Keratinocyte (primary cell): ENCODE results near the gene HNRNPM. TPM values are rescaled to one million over a fixed set of nuclear protein-coding genes. Genes with fewer than 3 reads are reported as not detected.

Experiments
- DNase-seq: peaks from one replicate; pipeline ENCODE4 v3.0.0-alpha.2; 2011; ENCODE audit warnings: low read depth, missing footprints, low spot score
- FAIRE-seq: peaks from 2 replicates; lab custom pipeline; 2011; peaks lifted over from hg19 to GRCh38; lab: Jason Lieb, UNC
- H2AFZ ChIP-seq: 2 replicates; pipeline ENCODE4 v1.6.0; 2012; ENCODE audit warnings: low read length, control low read depth, inconsistent platforms; ENCODE audit not compliant: control insufficient read depth
- H3K27ac ChIP-seq: 2 replicates; pipeline ENCODE4 v1.5.1; 2011; ENCODE audit warnings: low read length; ENCODE audit not compliant: control insufficient read depth, insufficient read depth
- H3K27me3 ChIP-seq: 3 replicates; pipeline ENCODE4 v1.6.0; 2011; ENCODE audit warnings: low read length; ENCODE audit not compliant: control insufficient read depth, insufficient read depth; ENCODE audit errors: extremely low read depth
- H3K36me3 ChIP-seq, 2 experiments: 2 replicates in 1 of 2; 3 replicates in 1 of 2; pipeline ENCODE4 v1.5.1; 2011; ENCODE audit warnings: low read length in 2 of 2, mild to moderate bottlenecking in 1 of 2; ENCODE audit not compliant: control insufficient read depth in 2 of 2, insufficient read depth in 2 of 2; ENCODE audit errors: extremely low read depth in 1 of 2
- H3K4me1 ChIP-seq: 3 replicates; pipeline ENCODE4 v1.5.1; 2011; ENCODE audit warnings: low read length; ENCODE audit not compliant: control insufficient read depth, insufficient read depth; ENCODE audit errors: extremely low read depth
- H3K4me2 ChIP-seq: 3 replicates; pipeline ENCODE4 v1.6.0; 2011; ENCODE audit warnings: low read depth, low read length; ENCODE audit not compliant: control insufficient read depth, insufficient read depth; ENCODE audit errors: extremely low read depth
- H3K4me3 ChIP-seq, 3 experiments: fragments of 200-600 bp in 1 of 3; sonication (generic) in 1 of 3; 2 replicates in 2 of 3; 3 replicates in 1 of 3; pipeline ENCODE4 v1.5.1; 2011 to 2016; ENCODE audit warnings: low read length in 3 of 3, mild to moderate bottlenecking in 3 of 3, control low read depth in 2 of 3, inconsistent platforms in 1 of 3, low read depth in 1 of 3, mixed read lengths in 1 of 3, mixed run types in 1 of 3, moderate library complexity in 1 of 3; ENCODE audit not compliant: control insufficient read depth in 2 of 3, insufficient read depth in 2 of 3; ENCODE audit errors: extremely low read depth in 1 of 3
- H3K79me2 ChIP-seq: 2 replicates; pipeline ENCODE4 v1.6.0; 2012; ENCODE audit warnings: low read length; ENCODE audit not compliant: control insufficient read depth, insufficient read depth
- H3K9ac ChIP-seq: 3 replicates; pipeline ENCODE4 v1.6.0; 2011; ENCODE audit warnings: low read length; ENCODE audit not compliant: control insufficient read depth, insufficient read depth; ENCODE audit errors: extremely low read depth
- H3K9me1 ChIP-seq: 3 replicates; pipeline ENCODE4 v1.6.0; 2011; ENCODE audit warnings: low read length; ENCODE audit not compliant: control insufficient read depth, insufficient read depth; ENCODE audit errors: extremely low read depth
- H3K9me3 ChIP-seq: 2 replicates; pipeline ENCODE4 v1.5.1; 2012; ENCODE audit warnings: low read depth, low read length; ENCODE audit not compliant: control insufficient read depth
- H4K20me1 ChIP-seq: 3 replicates; pipeline ENCODE4 v1.6.0; 2011; ENCODE audit warnings: low read length; ENCODE audit not compliant: control insufficient read depth, insufficient read depth; ENCODE audit errors: extremely low read depth
- EZH2 ChIP-seq: IDR thresholded peaks from one replicate; pipeline ENCODE4 v1.6.1; 2012; ENCODE audit warnings: inconsistent platforms, mild to moderate bottlenecking, low read length, moderate library complexity
- dilution Hi-C: fragments of 300-500 bp; cut with MboI; formaldehyde crosslinking; loops from one replicate; pipeline ENCODE4 v1.7.0; 2020; ENCODE audit warnings: low sequenced_read_pairs; ENCODE audit not compliant: extremely low pct_ligation_motif_present
- polyA plus RNA-seq, 5 experiments: library from polyadenylated mRNA; depleted of rRNA in 3 of 5; stranded (reverse) in 3 of 5; stranded (forward) in 1 of 5; unstranded in 1 of 5; fragments of >200 nt; gene quantifications; 1 replicate in 1 of 5; 2 replicates in 3 of 5; 3 replicates in 1 of 5; pipeline versions ENCODE4 v1.2.1 to v1.2.3, GENCODE V29; 2011 to 2012; ENCODE audit warnings: missing spikeins in 2 of 5, low read depth in 1 of 5, low replicate concordance in 1 of 5
- TF ChIP-seq, protein P1 (sequence below), 3 experiments: IDR thresholded peaks in 1 of 3; conservative IDR thresholded peaks in 1 of 3; optimal IDR thresholded peaks in 1 of 3; 2 replicates in 2 of 3; 3 replicates in 1 of 3; pipeline versions ENCODE3 to v1.5.1; 2011; ENCODE audit warnings: low read length in 3 of 3, mild to moderate bottlenecking in 3 of 3, moderate library complexity in 2 of 3, control low read depth in 1 of 3, inconsistent platforms in 1 of 3; ENCODE audit not compliant: insufficient read depth in 2 of 3; ENCODE audit errors: extremely low read depth in 1 of 3

Gene HNRNPM
- polyA plus RNA-seq, 1 donor (not counting 4 experiments of a cell fraction or from before 2014, with no cell fraction given): 126 TPM

- peaks cover 93% of the 10 kb centered on the region for H3K79me2 ChIP-seq
- H2AFZ ChIP-seq: no peak overlapping the region
- H4K20me1 ChIP-seq: peaks cover 71% of the 10 kb centered on the region
- peak; percentile 90 for FAIRE-seq
- H3K27ac ChIP-seq: no peak overlapping the region
- H3K4me2 ChIP-seq: peak overlapping the region; percentile 32
- no peaks in the 10 kb centered on the region for H3K9me3 ChIP-seq
- no peak overlapping the region for H3K4me3 ChIP-seq
- H3K9me1 ChIP-seq: peaks cover 18% of the 10 kb centered on the region
- dilution Hi-C loops: no loop called here
- DNase-seq: peak; percentile 56
- H3K9ac ChIP-seq: no peak overlapping the region
- peaks cover 12 to 45% of the 10 kb centered on the region in 2 experiments for H3K36me3 ChIP-seq
- peaks cover 25% of the 10 kb centered on the region for H3K4me1 ChIP-seq
- no peaks in the 10 kb centered on the region for H3K27me3 ChIP-seq
- no peak for TF ChIP-seq EZH2
- TF ChIP-seq, protein P1, sequence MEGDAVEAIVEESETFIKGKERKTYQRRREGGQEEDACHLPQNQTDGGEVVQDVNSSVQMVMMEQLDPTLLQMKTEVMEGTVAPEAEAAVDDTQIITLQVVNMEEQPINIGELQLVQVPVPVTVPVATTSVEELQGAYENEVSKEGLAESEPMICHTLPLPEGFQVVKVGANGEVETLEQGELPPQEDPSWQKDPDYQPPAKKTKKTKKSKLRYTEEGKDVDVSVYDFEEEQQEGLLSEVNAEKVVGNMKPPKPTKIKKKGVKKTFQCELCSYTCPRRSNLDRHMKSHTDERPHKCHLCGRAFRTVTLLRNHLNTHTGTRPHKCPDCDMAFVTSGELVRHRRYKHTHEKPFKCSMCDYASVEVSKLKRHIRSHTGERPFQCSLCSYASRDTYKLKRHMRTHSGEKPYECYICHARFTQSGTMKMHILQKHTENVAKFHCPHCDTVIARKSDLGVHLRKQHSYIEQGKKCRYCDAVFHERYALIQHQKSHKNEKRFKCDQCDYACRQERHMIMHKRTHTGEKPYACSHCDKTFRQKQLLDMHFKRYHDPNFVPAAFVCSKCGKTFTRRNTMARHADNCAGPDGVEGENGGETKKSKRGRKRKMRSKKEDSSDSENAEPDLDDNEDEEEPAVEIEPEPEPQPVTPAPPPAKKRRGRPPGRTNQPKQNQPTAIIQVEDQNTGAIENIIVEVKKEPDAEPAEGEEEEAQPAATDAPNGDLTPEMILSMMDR (optimal IDR thresholded peaks at IDR 0.05 in 1 of 3, IDR thresholded peaks at IDR 0.05 in 1 of 3, conservative IDR thresholded peaks at IDR 0.05 in 1 of 3; ENCODE audit: extremely low read depth in 1 of 3, insufficient read depth in 2 of 3, low read length in 3 of 3): no peak
Observed at GRCh38 chr19:8451885-8452284, 7.1 kb downstream of the HNRNPM start.

DNA sequence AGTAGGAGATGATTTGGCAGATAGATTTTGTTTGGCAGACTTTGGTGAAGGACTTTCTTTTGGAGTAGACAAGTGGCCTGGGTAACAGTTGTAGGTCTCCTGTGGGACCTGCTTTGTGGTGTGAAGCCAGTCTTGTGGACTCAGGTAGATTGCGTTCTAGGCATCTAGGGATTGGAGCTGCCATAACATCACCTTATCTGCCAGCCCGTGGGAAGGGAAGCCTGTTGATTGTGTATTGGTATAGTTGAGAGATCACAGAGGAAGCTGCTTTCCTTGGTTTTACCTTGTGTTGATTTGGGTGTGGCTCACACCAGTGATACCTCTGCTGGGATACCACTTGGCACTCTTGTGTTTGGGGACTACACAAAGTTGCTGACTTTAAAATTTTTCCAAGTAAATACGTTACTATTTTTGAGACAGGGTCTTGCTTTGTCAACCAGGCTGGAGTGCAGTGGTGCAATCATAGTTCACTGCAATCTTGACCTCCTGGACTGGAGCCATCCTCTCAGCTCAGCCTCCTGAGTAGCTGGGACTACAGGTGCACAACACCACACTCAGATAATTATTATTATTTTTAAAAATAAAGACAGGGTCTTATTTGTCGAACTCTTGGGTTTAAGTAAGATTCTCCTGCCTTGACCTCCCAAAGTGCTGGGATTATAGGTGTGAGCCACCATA lies 7.8 kb downstream of the HNRNPM start:
- dilution Hi-C loops: no loop called here
- H3K27me3 ChIP-seq: no peaks in the 10 kb centered on the region
- peaks cover 18% of the 10 kb centered on the region for H3K4me1 ChIP-seq

More for the DNA sequence above, 7.8 kb downstream of the HNRNPM start:
- no peak for DNase-seq
- TF ChIP-seq, protein P1 (optimal IDR thresholded peaks at IDR 0.05 in 1 of 3, IDR thresholded peaks at IDR 0.05 in 1 of 3, conservative IDR thresholded peaks at IDR 0.05 in 1 of 3; ENCODE audit: extremely low read depth in 1 of 3, insufficient read depth in 2 of 3, low read length in 3 of 3): no peak
- no peak for TF ChIP-seq EZH2
- Histone ChIP-seq H3K27ac (no peak overlapping the region), H2AFZ (no peak overlapping the region), H3K4me2 (no peak overlapping the region), H3K9ac (no peak overlapping the region), H3K9me3 (no peaks in the 10 kb centered on the region), H3K4me3 (no peak overlapping the region), H3K9me1 (peaks cover 16% of the 10 kb centered on the region), H3K79me2 (peaks cover 93% of the 10 kb centered on the region), H4K20me1 (peaks cover 69% of the 10 kb centered on the region), H3K36me3 (peaks cover 15 to 42% of the 10 kb centered on the region in 2 experiments)
- FAIRE-seq: no peak
